COLO829 (cell line): ENCODE data around the gene PAX4.
"Not testable (repeated sequence)": the region's sequence is repeated elsewhere in the genome, so short reads cannot be mapped to it uniquely, and the experiment has no call there.

ENCODE experiments used
- DNase-seq: peaks from one replicate; pipeline ENCODE4 v3.0.0; 2012; ENCODE audit warnings: low spot score

Gene PAX4

DNA sequence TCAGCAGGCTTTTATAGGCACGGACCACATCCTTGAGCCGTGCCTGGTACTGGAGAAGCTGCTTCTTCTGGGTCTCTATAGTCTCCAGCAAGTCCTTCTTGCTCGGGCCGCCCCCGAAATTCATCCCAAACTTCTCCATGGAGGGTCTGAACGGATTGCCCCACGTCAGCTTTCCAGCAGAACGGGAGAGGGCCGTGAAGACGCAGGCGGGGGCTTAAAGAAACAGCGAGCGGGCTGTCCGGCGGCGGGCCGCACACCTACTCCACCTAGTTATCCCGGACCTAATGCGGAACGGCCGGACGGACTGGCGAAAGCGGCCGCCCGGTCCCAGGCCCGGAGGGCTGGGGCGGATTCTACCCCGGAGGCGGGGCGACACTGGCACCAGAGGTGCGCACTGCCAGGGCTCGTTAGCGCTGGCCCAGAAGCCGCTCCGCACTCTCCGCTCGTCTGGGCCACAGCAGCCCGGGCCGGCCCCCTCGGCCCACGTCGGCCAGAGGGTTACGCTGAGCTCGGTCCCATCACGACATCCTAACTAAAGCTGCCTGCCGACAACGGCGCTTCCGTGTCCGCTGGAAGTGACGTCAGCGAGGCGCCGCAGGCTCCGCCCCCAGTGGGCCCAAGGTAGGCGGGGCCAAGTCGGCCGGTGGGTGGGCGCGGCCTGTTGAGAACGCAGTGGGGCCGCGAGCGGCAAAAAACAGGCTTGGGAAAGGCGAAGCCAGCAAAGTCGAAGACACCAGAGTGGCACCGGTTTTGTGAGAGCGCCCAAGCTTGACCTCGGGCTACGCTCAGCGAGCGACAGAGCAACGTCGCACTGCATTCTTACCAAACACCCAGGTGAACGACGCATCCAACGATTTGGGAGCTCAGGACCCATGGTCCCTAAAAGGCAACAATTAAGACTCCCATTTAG lies 32.6 kb downstream of the PAX4 start, which contains the start of gene GCC1:
GCC1 (minus strand) TSS at position 553 of the 910 bp plus-strand sequence; CDS start at position 139, 414 bp downstream.
- DNase-seq: peak; percentile 97

DNA sequence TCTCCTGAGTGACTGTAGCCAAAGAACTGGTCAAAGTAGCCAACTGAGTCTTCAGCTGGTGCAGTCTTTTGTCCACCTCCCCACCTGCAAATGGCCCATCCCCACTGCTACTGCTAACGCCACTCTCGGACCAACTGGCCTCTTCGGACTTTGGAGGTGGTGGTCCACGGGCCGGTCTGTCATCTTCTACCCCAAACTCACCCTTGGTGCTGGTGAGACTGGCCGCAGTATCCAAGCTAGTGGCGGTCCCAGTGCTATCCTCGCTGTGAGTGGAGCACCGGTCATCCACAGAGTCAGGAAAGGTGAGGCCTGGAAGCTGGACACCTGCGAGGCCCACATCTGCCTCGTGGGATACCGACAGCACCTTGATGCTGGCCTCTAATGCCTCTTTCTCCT lies 33.3 kb downstream of the PAX4 start:
- no peak for DNase-seq

DNA sequence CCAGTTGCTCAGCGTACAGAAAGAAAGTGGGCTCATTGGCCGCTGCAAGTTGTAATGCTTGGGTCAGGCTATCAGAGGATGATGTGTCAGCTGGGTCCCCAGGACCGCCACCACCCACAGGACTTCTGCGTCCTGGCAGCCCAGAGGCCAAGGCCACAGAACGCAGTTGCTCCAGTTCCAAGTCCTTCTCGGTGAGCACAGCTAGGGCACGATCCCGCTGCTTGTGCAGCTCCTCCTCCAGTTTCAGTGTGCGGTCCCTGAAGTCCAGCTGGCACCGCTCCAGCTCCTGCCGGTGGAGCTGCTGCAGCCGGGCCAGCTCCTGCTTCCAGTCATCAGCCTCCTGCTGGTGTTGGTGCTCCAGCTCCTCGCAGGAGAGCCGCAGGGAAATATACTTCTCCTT lies 35.6 kb downstream of the PAX4 start:
- no peak for DNase-seq

DNA sequence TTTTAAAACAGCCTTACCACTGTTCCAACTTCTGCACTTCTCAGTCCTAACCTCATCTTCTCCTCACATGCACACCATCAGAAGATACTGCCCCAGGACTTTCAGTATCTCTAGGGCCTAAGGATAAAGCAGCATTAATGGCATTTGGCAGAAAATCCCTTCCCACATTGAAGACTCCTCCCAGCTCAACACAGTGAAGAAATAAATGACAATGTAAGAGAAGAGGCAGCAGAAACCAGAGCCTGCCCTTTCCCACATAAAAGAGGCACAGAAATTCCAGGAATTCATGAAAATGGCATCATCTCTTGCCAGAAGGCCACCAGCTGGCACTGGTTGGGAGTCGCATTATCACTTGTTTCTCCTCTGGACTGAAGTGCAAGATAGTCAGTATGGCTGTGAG lies 36.2 kb downstream of the PAX4 start:
- no peak for DNase-seq

DNA sequence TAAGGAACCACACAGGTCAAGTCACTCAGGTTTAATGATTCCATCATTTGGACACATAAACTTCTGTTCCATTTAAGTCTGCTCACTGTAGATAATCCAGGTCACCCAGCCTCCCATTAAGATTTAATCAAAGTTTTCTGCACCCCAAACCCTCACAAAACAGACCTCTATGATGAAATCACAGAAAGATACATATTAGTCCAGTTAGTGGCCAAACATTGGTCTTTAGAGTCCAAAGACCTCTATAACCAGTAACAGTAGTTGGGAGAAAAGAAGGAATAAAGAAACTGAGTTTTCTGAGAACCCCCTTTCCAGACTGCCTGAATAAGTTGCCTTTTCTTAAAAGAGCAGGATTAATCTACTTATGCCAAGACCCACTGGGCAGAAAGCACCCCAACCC lies 37.3 kb downstream of the PAX4 start:
- DNase-seq: no peak

DNA sequence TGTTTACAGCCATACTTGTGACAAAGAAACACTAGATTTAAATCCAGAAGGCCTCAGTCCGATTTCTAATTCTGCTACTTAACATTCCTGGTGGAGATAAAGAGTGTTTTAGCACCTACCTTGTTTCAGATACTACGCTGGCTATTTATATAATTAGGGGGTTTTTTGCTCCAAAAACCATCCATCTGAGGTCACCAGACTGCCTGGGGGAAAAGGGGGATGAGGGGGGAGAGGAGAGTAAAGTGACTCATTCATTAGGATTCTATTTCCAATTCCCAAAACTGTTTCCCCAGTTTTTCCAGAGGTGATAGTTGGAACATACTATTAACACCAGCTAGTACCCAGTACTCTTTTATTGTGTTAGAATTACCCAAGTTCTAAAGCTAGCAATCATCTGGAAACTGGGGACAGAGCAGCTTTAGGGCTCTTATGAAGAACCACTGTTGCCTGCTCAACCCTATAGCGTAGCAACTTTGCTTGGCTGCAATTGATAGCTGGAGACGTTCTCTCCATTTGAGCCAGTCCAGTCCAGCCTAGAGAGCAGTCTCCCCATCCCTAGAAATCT lies 39.1 kb downstream of the PAX4 start:
- no peak for DNase-seq

DNA sequence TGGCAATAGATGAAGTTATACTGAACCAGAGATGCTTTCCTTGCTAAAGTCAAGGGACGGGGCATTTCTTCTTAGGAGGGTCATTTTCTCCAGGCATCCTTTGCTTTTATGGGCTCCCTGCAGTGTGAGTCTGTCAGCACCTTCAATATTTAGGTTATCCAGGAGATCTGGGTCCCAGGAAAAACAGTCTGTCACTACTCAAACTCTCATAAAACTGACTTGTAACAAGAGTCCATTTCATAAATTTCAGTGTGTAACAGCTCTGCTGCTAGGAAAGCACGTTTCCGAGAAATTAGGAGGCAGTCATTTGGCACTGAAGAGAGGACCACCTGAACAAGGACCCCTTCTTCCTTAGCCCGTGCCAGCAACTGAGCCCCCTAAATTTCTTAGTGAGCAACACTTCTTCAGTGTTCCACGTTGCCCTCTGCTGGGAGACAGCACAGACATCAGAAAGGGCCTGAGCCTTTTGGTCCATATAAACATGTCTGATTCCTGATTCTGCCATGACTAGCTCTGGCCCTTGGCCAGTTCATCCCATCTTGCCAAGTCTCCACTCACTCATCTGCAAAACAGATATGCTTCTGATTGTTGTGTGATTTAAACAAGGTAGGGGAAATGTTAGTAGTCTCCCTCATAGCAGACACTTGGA lies 39.8 kb downstream of the PAX4 start:
- DNase-seq: no peak

DNA sequence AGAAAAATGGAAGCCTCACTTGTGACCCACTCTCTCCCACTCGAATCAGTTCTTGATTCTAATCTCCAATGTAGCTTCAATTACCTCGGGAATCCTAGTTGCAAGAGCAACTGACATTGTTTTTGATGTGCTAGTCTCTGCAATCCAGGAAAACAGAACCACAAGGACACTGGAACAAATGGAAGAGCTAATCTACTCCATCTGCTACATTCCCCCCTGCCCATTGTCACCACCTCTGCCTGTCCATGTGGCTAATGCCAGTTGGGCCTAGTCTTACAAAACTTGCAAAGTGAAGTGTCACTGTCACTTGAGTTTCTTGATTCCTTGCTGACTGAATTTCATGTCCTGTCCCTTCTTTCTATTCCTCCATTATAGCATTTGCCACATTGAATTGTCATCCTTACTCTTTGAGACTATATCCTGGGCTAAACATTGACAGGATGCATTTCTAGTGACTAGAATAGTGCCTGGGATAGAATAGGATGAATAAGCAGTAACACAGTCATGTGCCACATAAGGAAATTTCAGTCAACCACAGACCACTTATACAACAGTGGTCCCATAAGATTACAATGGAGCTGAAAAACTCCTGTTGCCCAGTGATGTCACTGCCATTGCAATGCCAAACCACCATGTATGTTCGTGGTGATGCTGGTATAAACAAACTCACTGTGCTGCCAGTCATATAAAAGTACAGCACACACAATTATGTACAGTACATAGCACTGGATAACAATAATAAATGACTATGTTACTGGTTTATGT lies 46.0 kb downstream of the PAX4 start:
- DNase-seq: no peak

DNA sequence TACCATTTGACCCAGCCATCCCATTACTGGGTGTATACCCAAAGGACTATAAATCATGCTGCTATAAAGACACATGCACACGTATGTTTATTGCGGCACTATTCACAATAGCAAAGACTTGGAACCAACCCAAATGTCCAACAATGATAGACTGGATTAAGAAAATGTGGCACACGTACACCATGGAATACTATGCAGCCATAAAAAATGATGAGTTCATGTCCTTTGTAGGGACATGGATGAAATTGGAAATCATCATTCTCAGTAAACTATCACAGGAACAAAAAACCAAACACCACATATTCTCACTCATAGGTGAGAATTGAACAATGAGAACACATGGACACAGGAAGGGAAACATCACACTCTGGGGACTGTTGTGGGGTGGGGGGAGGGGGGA lies 49.9 kb downstream of the PAX4 start:
- DNase-seq: not testable (repeated sequence)

DNA sequence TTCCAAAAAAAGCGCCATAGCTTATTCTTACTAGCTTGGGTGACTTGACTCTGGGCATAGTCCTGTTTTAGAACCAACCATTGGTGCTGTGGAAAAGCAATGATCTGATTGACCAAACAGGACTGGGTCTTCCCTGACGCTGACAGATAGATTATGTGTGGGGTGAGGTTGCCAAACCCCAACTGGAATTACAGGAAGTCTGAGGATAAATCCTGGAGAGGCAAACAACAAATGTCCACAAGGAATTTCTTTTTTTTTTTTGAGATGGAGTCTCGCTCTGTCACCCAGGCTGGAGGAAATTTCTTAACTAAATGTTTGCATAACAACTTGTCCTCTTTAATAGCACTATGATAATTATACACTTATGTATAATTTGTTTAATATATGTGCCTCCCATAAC lies 51.7 kb downstream of the PAX4 start:
- DNase-seq: no peak
